Osteocyte (in vitro differentiated cells): ENCODE data around the gene RNU7-1. TPM values are rescaled to one million over a fixed set of nuclear protein-coding genes. Genes with fewer than 3 reads are reported as not detected.

Experiments used
- DNase-seq: peaks from one replicate; pipeline ENCODE4 v3.0.0; 2021; ENCODE audit warnings: mixed read lengths; ENCODE audit not compliant: unreplicated experiment; ENCODE audit errors: extremely low spot score
- H3K27ac Mint-ChIP-seq: one replicate; pipeline ENCODE4 v1.8.0; 2021; ENCODE audit warnings: mild to moderate bottlenecking, mixed read lengths; ENCODE audit not compliant: unreplicated experiment
- H3K27me3 Mint-ChIP-seq: one replicate; pipeline ENCODE4 v1.8.0; 2021; ENCODE audit warnings: mixed read lengths; ENCODE audit not compliant: unreplicated experiment
- H3K36me3 Mint-ChIP-seq: one replicate; pipeline ENCODE4 v1.8.0; 2021; ENCODE audit warnings: mixed read lengths; ENCODE audit not compliant: unreplicated experiment
- H3K4me1 Mint-ChIP-seq: one replicate; pipeline ENCODE4 v1.8.0; 2021; ENCODE audit warnings: mixed read lengths; ENCODE audit not compliant: unreplicated experiment
- H3K4me3 Mint-ChIP-seq: one replicate; pipeline ENCODE4 v1.8.0; 2021; ENCODE audit warnings: mild to moderate bottlenecking, moderate library complexity, mixed read lengths; ENCODE audit not compliant: unreplicated experiment
- H3K9me3 Mint-ChIP-seq: one replicate; pipeline ENCODE4 v1.8.0; 2021; ENCODE audit warnings: mixed read lengths; ENCODE audit not compliant: unreplicated experiment
- total RNA-seq: library from RNA; stranded (reverse); gene quantifications from 2 replicates; pipeline ENCODE4 v1.2.1, GENCODE V29; 2021
- TF ChIP-seq, protein P1 (sequence below): fragments of 200-600 bp; sonication (generic); IDR thresholded peaks from 2 replicates; pipeline ENCODE4 v1.5.0; 2021; ENCODE audit warnings: antibody characterized with exemption, mild to moderate bottlenecking, moderate library complexity

RNU7-1 gene
- total RNA-seq, 1 donor from 2014 or later = not detected

DNA sequence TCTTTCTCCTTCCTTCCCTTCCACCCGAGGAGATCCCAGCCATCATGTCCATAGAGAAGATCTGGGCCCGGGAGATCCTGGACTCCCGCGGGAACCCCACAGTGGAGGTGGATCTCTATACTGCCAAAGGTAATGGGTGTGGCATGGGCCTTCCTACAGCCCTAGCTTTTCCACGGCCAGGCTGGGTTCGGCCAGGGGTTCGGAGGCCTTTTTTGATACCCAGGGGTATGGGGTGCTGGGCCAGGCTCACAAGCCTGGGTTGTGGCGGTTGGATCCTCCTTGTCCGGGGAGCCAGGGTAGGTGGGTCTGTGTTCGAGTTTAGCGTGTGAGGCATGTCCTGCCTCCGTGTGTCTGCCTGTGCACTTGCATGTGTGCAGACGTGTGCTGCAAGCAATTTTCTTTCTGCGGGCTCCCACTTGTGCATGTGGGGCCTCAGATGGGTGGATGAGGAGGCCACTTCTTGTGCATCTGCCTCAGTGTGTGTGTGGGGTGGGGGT, 27.8 kb upstream of the RNU7-1 start:
- no peak for DNase-seq
- TF ChIP-seq, protein P1, sequence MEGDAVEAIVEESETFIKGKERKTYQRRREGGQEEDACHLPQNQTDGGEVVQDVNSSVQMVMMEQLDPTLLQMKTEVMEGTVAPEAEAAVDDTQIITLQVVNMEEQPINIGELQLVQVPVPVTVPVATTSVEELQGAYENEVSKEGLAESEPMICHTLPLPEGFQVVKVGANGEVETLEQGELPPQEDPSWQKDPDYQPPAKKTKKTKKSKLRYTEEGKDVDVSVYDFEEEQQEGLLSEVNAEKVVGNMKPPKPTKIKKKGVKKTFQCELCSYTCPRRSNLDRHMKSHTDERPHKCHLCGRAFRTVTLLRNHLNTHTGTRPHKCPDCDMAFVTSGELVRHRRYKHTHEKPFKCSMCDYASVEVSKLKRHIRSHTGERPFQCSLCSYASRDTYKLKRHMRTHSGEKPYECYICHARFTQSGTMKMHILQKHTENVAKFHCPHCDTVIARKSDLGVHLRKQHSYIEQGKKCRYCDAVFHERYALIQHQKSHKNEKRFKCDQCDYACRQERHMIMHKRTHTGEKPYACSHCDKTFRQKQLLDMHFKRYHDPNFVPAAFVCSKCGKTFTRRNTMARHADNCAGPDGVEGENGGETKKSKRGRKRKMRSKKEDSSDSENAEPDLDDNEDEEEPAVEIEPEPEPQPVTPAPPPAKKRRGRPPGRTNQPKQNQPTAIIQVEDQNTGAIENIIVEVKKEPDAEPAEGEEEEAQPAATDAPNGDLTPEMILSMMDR = no peak
- Mint-ChIP-seq H3K27me3 (no peaks in the 10 kb centered on the region), H3K4me1 (peaks cover 18% of the 10 kb centered on the region), H3K36me3 (peaks cover 4% of the 10 kb centered on the region), H3K27ac (no peak overlapping the region), H3K4me3 (peak overlapping the region; percentile 57), H3K9me3 (no peaks in the 10 kb centered on the region)

DNA sequence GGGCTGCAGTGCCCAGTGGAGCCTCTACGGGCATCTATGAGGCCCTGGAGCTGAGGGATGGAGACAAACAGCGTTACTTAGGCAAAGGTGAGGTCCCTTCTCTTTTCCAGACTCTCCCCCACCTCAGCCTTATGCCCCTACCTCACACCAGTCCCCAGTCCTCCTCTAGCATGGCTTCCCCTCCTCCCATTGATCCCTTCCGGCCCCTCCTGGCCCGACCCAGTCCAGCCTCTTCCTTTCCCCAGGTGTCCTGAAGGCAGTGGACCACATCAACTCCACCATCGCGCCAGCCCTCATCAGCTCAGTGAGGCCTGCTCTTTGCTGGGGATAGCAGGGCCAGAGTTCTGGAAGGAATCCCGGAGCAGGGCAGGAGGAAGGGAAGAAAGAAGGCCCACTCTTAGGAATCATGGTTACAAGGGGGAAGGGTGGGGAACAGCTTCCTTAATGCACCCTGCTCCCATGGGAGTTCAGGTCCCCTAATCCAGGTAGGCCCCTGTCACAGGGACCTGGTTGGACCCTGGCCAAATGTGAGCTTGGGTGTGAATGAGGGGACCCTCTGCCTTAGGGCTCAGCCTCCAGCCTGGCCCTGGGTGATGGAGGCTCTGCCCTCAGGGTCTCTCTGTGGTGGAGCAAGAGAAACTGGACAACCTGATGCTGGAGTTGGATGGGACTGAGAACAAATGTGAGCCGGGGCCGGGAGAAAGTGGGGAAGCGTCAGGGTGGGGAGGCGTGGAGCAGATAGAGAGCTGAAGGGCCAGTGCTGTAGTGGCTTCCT, 27.0 kb upstream of the RNU7-1 start:
- no peak overlapping the region for H3K27ac Mint-ChIP-seq

DNA sequence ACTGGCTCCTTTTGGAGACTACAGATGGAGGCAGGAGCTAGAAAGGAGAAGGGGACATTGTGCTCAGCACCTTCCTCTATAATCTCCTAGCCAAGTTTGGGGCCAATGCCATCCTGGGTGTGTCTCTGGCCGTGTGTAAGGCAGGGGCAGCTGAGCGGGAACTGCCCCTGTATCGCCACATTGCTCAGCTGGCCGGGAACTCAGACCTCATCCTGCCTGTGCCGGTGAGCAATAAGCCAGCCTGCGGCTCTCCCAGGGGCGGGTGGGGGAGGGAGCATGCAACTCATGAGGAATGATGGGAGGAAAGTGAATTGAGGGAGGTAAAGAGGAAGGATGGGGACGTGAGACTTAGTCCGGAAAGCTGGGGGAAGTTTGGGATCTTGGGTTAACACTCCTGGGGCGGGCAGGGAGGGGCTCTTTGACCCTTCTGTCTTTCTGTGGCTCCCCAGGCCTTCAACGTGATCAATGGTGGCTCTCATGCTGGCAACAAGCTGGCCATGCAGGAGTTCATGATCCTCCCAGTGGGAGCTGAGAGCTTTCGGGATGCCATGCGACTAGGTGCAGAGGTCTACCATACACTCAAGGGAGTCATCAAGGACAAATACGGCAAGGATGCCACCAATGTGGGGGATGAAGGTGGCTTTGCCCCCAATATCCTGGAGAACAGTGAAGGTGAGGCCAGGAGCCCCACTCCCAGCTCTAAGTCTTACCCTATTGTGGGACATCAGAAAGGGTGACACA, 26.0 kb upstream of the RNU7-1 start:
- H3K4me1 Mint-ChIP-seq = peaks cover 18% of the 10 kb centered on the region
- no peak overlapping the region for H3K27ac Mint-ChIP-seq
- no peak overlapping the region for H3K4me3 Mint-ChIP-seq
- no peak for DNase-seq
- H3K27me3 Mint-ChIP-seq = no peaks in the 10 kb centered on the region
- H3K36me3 Mint-ChIP-seq = peaks cover 4% of the 10 kb centered on the region
- H3K9me3 Mint-ChIP-seq = no peaks in the 10 kb centered on the region
- TF ChIP-seq, protein P1 = no peak

More for the DNA sequence above, 27.0 kb upstream of the RNU7-1 start:
- Mint-ChIP-seq H3K27me3 (no peaks in the 10 kb centered on the region), H3K36me3 (peaks cover 4% of the 10 kb centered on the region), H3K4me1 (peaks cover 18% of the 10 kb centered on the region), H3K4me3 (no peak overlapping the region), H3K9me3 (no peaks in the 10 kb centered on the region)
- DNase-seq = no peak
- TF ChIP-seq, protein P1 = no peak

DNA sequence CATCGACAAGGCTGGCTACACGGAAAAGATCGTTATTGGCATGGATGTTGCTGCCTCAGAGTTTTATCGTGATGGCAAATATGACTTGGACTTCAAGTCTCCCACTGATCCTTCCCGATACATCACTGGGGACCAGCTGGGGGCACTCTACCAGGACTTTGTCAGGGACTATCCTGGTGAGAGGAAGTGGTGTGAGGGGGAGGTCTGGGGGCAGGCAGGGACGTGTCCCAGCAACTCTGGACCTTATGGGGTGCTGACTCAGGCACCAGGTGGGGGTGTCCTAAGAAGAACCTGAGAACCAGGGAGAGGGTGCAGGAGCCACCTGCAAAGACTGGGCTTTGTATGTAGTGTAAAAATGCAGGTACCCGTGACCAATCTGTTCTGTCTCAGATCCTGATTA, 24.0 kb upstream of the RNU7-1 start:
- Mint-ChIP-seq H3K27ac (no peak overlapping the region), H3K27me3 (no peaks in the 10 kb centered on the region), H3K36me3 (peaks cover 4% of the 10 kb centered on the region), H3K4me3 (no peak overlapping the region), H3K9me3 (no peaks in the 10 kb centered on the region), H3K4me1 (peaks cover 19% of the 10 kb centered on the region)
- TF ChIP-seq, protein P1 = no peak
- no peak for DNase-seq

DNA sequence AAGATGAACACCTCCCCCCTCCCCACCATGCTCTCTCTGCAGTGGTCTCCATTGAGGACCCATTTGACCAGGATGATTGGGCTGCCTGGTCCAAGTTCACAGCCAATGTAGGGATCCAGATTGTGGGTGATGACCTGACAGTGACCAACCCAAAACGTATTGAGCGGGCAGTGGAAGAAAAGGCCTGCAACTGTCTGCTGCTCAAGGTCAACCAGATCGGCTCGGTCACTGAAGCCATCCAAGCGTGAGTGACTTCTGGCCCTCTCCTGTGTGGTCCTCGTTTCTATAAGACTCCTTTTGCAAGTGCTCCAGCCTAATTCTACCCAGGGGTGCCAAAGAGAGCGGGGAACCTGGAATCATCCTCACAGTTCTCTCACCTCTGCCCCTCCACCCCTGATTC, 22.1 kb upstream of the RNU7-1 start:
- TF ChIP-seq, protein P1 = no peak
- no peak for DNase-seq
- Mint-ChIP-seq H3K4me3 (no peak overlapping the region), H3K27ac (no peak overlapping the region), H3K27me3 (no peaks in the 10 kb centered on the region), H3K9me3 (no peaks in the 10 kb centered on the region), H3K4me1 (peaks cover 29% of the 10 kb centered on the region), H3K36me3 (peaks cover 4% of the 10 kb centered on the region)
